Fibroblast of pulmonary artery (primary cell): ENCODE measurements around the gene FHL1.

Source experiments
- DNase-seq: peaks from one replicate; pipeline ENCODE4 v3.0.0-alpha.2; 2010; ENCODE audit warnings: low read depth
- H3K4me3 ChIP-seq: replicated peaks from 2 replicates; pipeline ENCODE4 v1.5.1; 2011; ENCODE audit warnings: low read depth, mild to moderate bottlenecking, control low read depth, low read length, moderate library complexity
- CTCF ChIP-seq: IDR thresholded peaks from 2 replicates; pipeline ENCODE4 v1.5.1; 2011; ENCODE audit warnings: mild to moderate bottlenecking, control low read depth, low read length, inconsistent platforms; ENCODE audit errors: missing control alignments

Gene FHL1

GRCh38 chrX:136146614-136147314 is 569 bp upstream of the FHL1 start:
- no peak for DNase-seq

GRCh38 chrX:136147976-136148375 is 643 bp downstream of the FHL1 start:
- TF ChIP-seq CTCF, result no peak
- DNase-seq, result no peak
- peak overlapping the region; percentile 58 for H3K4me3 ChIP-seq

More at GRCh38 chrX:136146614-136147314, 569 bp upstream of the FHL1 start:
- TF ChIP-seq CTCF, result no peak
- peak overlapping the region; percentile 58 for H3K4me3 ChIP-seq

GRCh38 chrX:136148391-136148790 is 1.1 kb downstream of the FHL1 start:
- peak overlapping the region; percentile 58 for H3K4me3 ChIP-seq
- no peak for TF ChIP-seq CTCF
- DNase-seq, result no peak

- H3K4me3 ChIP-seq, result no peak overlapping the region
- DNase-seq, result no peak
- TF ChIP-seq CTCF, result no peak
Observed at GRCh38 chrX:136154998-136155397, 7.7 kb downstream of the FHL1 start.

- no peak overlapping the region for H3K4me3 ChIP-seq
- DNase-seq, result no peak
- TF ChIP-seq CTCF, result no peak
Observed at GRCh38 chrX:136156560-136157117, 9.3 kb downstream of the FHL1 start.

- no peak overlapping the region for H3K4me3 ChIP-seq
- TF ChIP-seq CTCF, result no peak
- DNase-seq, result no peak
Observed at GRCh38 chrX:136157187-136157586, 9.9 kb downstream of the FHL1 start.

- DNase-seq, result no peak
- no peak for TF ChIP-seq CTCF
- H3K4me3 ChIP-seq, result no peak overlapping the region
Observed at GRCh38 chrX:136158685-136159084, 11.4 kb downstream of the FHL1 start.
